GM12891 (cell line): ENCODE measurements around the gene SUSD5.

Experiments
- PAX5 ChIP-seq: IDR thresholded peaks from 2 replicates; pipeline ENCODE4 v1.6.1; 2011; ENCODE audit warnings: low read length, moderate library complexity, mild to moderate bottlenecking; ENCODE audit not compliant: insufficient read depth, severe bottlenecking
- POLR2A ChIP-seq: IDR thresholded peaks from 2 replicates; pipeline ENCODE4 v1.6.1; 2011; ENCODE audit warnings: low read depth, low read length, control low read depth
- POLR2AphosphoS5 ChIP-seq: IDR thresholded peaks from 2 replicates; pipeline ENCODE4 v1.6.1; 2011; ENCODE audit warnings: low read depth, low read length, control low read depth
- POU2F2 ChIP-seq: IDR thresholded peaks from 2 replicates; pipeline ENCODE4 v1.6.1; 2011; ENCODE audit warnings: low read depth, mild to moderate bottlenecking, control low read depth, low read length, moderate library complexity
- SPI1 ChIP-seq: IDR thresholded peaks from 2 replicates; pipeline ENCODE4 v1.6.1; 2011; ENCODE audit warnings: low read depth, low read length, control low read depth
- TAF1 ChIP-seq: IDR thresholded peaks from 2 replicates; pipeline ENCODE4 v1.6.1; 2011; ENCODE audit warnings: low read depth, low read length, control low read depth

DNA sequence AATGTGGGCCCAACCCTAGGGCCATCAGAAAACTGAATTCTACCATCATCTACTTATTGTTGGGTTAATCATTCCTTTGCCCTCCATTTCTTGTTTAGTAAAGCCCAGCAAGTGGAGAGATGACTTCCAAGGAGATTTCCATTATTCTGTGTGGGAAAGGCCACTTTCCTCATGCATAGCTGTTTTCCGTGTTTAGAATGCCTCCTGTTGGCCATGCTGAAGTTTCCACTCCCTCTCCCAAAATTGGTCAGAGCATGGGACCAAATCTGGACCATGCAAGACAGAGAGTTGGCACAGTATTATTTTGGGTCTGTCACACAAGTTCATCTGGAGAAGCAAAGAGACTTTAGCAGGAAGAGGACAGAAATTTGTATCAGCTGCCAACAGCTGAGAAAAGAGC is 15.3 kb upstream of the SUSD5 start:
- no peak for TF ChIP-seq POLR2A
- no peak for TF ChIP-seq POLR2AphosphoS5
- no peak for TF ChIP-seq PAX5
- TF ChIP-seq TAF1 = no peak
- no peak for TF ChIP-seq SPI1
- TF ChIP-seq POU2F2 = no peak
